Motor neuron (in vitro differentiated cells): ENCODE data around the gene EDARADD. TPM values are rescaled to one million over a fixed set of nuclear protein-coding genes. Genes with fewer than 3 reads are reported as not detected.

Experiments used
- ATAC-seq, 8 experiments: fragments of 200-7000 bp; cut with Tn5 transposase; replicated peaks in 6 of 8; 2 replicates each; pipeline ENCODE4 v1.8.0; 2021; ENCODE audit warnings: mild to moderate bottlenecking in 8 of 8, moderate library complexity in 8 of 8
- H3K27ac ChIP-seq, 2 donors: fragments of 250-450 bp; sonication (Bioruptor Pico); 2 replicates each; pipeline ENCODE4 v1.9.0; 2021; ENCODE audit warnings: antibody characterized with exemption in 2 of 2, mild to moderate bottlenecking in 2 of 2, moderate library complexity in 1 of 2
- H3K4me1 ChIP-seq, 2 donors: fragments of 250-450 bp; sonication (Bioruptor Pico); replicated peaks in 1 of 2; 2 replicates each; pipeline ENCODE4 v1.6.1; 2021; ENCODE audit warnings: antibody characterized with exemption in 2 of 2, mild to moderate bottlenecking in 2 of 2, moderate library complexity in 1 of 2
- H3K4me3 ChIP-seq, 5 donors: fragments of 250-450 bp; sonication (Bioruptor Pico); 2 replicates each; pipeline ENCODE4 v1.9.0; 2021; ENCODE audit warnings: antibody characterized with exemption in 5 of 5, mild to moderate bottlenecking in 5 of 5, moderate library complexity in 4 of 5
- WGBS, 10 experiments: fragments of 450-650 bp; shearing (Covaris generic); methylation state at CpG; one replicate each; pipeline ENCODE4 v1.0.0; 2022; 5-methylcytosine and 5-hydroxymethylcytosine counted together
- in situ Hi-C, 9 experiments: fragments of 400-800 bp; cut with MboI; loops; one replicate each; pipeline ENCODE4 v1.15.0; 2021; ENCODE audit warnings: low sequenced_read_pairs in 9 of 9, low pct_unique_long_range_greater_than_20kb in 2 of 9; ENCODE audit not compliant: unreplicated experiment in 9 of 9
- total RNA-seq, 8 experiments: library from RNA; unstranded; fragments of 300-600 nt; gene quantifications; 2 replicates each; pipeline versions ENCODE4 v1.2.3 to v1.2.4, GENCODE V29; 2022

EDARADD gene
- total RNA-seq, 8 experiments from 2014 or later, result 0.52 to 3.8 (median 1.9) TPM; not detected in 2

- 0 to 98% (median 78%) methylated on average over 1 to 13 of the region's 26 CpGs for WGBS, 10 experiments
- peak in 6 of 8 experiments; percentile 0 to 25 (median 8) for ATAC-seq
- H3K4me3 ChIP-seq, result peak overlapping the region in 3 of 5 donors; percentile 34 to 45 (median 40)
- in situ Hi-C loops, result no loop called here
- H3K4me1 ChIP-seq, result peaks cover 7 to 12% of the 10 kb centered on the region in 2 donors
- no peak overlapping the region for H3K27ac ChIP-seq
Measured at GRCh38 chr1:236522937-236523703, 129.0 kb downstream of the EDARADD start.

- 7 to 70% (median 13%) methylated on average over 2 to 9 of the region's 35 CpGs; no CpG with 5 or more reads in 6 of the 10 experiments for WGBS, 10 experiments
- in situ Hi-C loops, result no loop called here
- Histone ChIP-seq H3K4me1 (peaks cover 7 to 12% of the 10 kb centered on the region in 2 donors), H3K27ac (peak within 1 kb of the TSS; percentile 35 to 48), H3K4me3 (peak within 1 kb of the TSS; percentile 25 to 45 (median 34))
- ATAC-seq, result peak; percentile 60 to 87 (median 72)
Measured at GRCh38 chr1:236523704-236524141, 129.6 kb downstream of the EDARADD start, which contains the start of gene LGALS8. LGALS8 (plus strand) TSS chr1:236523982; CDS start chr1:236526071, 2,089 bp downstream.

GRCh38 chr1:236524142-236524894 lies 130.2 kb downstream of the EDARADD start:
- Histone ChIP-seq H3K4me1 (peaks cover 7 to 12% of the 10 kb centered on the region in 2 donors), H3K27ac (peak overlapping the region; percentile 35 to 48), H3K4me3 (peak overlapping the region; percentile 25 to 45 (median 34))
- in situ Hi-C loops, result no loop called here
- peak; percentile 65 to 94 (median 86) for ATAC-seq
- 0 to 26% (median 2%) methylated on average over 4 to 23 of the region's 32 CpGs; no CpG with 5 or more reads in 1 of the 10 experiments for WGBS, 10 experiments

GRCh38 chr1:236524895-236525184 lies 130.8 kb downstream of the EDARADD start:
- 0 to 48% (median 6%) methylated on average over 2 to 3 of the region's 3 CpGs; no CpG with 5 or more reads in 1 of the 10 experiments for WGBS, 10 experiments
- in situ Hi-C loops, result no loop called here
- Histone ChIP-seq H3K4me1 (peaks cover 7 to 12% of the 10 kb centered on the region in 2 donors), H3K27ac (peak overlapping the region; percentile 3 to 48), H3K4me3 (peak overlapping the region; percentile 25 to 45 (median 34))
- no peak for ATAC-seq

GRCh38 chr1:236526079-236526478 lies 132.0 kb downstream of the EDARADD start:
- 80 to 100% (median 95%) methylated on average over 1 to 3 of the region's 3 CpGs for WGBS, 10 experiments
- peaks cover 7 to 12% of the 10 kb centered on the region in 2 donors for H3K4me1 ChIP-seq
- H3K27ac ChIP-seq, result no peak overlapping the region
- in situ Hi-C loops, result no loop called here
- no peak overlapping the region for H3K4me3 ChIP-seq
- no peak for ATAC-seq

GRCh38 chr1:236530286-236530685 lies 136.2 kb downstream of the EDARADD start:
- Histone ChIP-seq H3K4me3 (no peak overlapping the region), H3K4me1 (peaks cover 0 to 5% of the 10 kb centered on the region in 2 donors), H3K27ac (no peak overlapping the region)
- WGBS, 10 experiments, result 70 to 100% (median 93%) methylated on average over 1 of the region's 1 CpG
- ATAC-seq, result no peak
- in situ Hi-C loops, result no loop called here

GRCh38 chr1:236530959-236531358 lies 136.9 kb downstream of the EDARADD start:
- in situ Hi-C loops, result no loop called here
- ATAC-seq, result no peak
- peaks cover 3 to 11% of the 10 kb centered on the region in 2 donors for H3K4me1 ChIP-seq
- H3K4me3 ChIP-seq, result no peak overlapping the region
- H3K27ac ChIP-seq, result no peak overlapping the region
- 76 to 100% (median 89%) methylated on average over 3 to 5 of the region's 5 CpGs for WGBS, 10 experiments

GRCh38 chr1:236532850-236533249 lies 138.8 kb downstream of the EDARADD start:
- 40 to 100% (median 93%) methylated on average over 1 to 4 of the region's 4 CpGs; no CpG with 5 or more reads in 1 of the 10 experiments for WGBS, 10 experiments
- no peak overlapping the region for H3K27ac ChIP-seq
- ATAC-seq, result no peak
- peaks cover 9 to 13% of the 10 kb centered on the region in 2 donors for H3K4me1 ChIP-seq
- in situ Hi-C loops, result no loop called here
- no peak overlapping the region for H3K4me3 ChIP-seq

GRCh38 chr1:236534151-236534651 lies 140.1 kb downstream of the EDARADD start:
- ATAC-seq, result peak in 3 of 8 experiments; percentile 22 to 46 (median 30)
- in situ Hi-C loops, result no loop called here
- Histone ChIP-seq H3K27ac (no peak overlapping the region), H3K4me1 (peaks cover 9 to 13% of the 10 kb centered on the region in 2 donors), H3K4me3 (no peak overlapping the region)
- WGBS, 10 experiments, result 33 to 100% (median 78%) methylated on average over 1 to 4 of the region's 4 CpGs; no CpG with 5 or more reads in 1 of the 10 experiments

Other genes starting within 250 kb of the EDARADD start
- gene ERO1B, start 112.3 kb upstream of the EDARADD start, total RNA-seq, result 1 to 10 TPM; 1.2 to 7.0 (median 5.2) TPM
- gene LGALS8, start 129.7 kb downstream of the EDARADD start, total RNA-seq, result 10 to 100 TPM; 12.5 to 86.5 (median 34.1) TPM
- 10 to 100 TPM; 17.4 to 51.4 (median 31.4) TPM for gene HEATR1, start 210.2 kb downstream of the EDARADD start, total RNA-seq